K562 (cell line): ENCODE data around the gene MYBPHL. TPM values are rescaled to one million over a fixed set of nuclear protein-coding genes. Genes with fewer than 3 reads are reported as not detected.
A peak's percentile ranks its signal among the peaks of the same experiment; 100 is the strongest.

ENCODE experiments used
- BDP1 ChIP-seq: IDR thresholded peaks from 3 replicates; pipeline ENCODE4 v1.6.1; 2011; ENCODE audit not compliant: insufficient read length, insufficient read depth
- CEBPG ChIP-seq, 3 experiments: fragments of 200-800 bp in 1 of 3; sonication (Bioruptor generic) in 1 of 3; sonication (generic) in 1 of 3; formaldehyde crosslinking in 1 of 3; IDR thresholded peaks in 2 of 3; conservative IDR thresholded peaks in 1 of 3; 2 replicates each; pipeline versions ENCODE4 v1.6.1 to v1.8.0; 2016 to 2022; ENCODE audit warnings: missing compliant biosample characterization in 2 of 3, missing genetic modification characterization in 2 of 3, mild to moderate bottlenecking in 1 of 3, missing genetic modification reagents in 1 of 3
- CHD2 ChIP-seq: IDR thresholded peaks from 2 replicates; pipeline ENCODE4 v1.6.1; 2011; ENCODE audit warnings: low read depth, low read length
- HDAC2 ChIP-seq: fragments of 450-650 bp; IDR thresholded peaks from 2 replicates; pipeline ENCODE4 v1.6.1; 2016; ENCODE audit warnings: mild to moderate bottlenecking
- HDAC3 ChIP-seq: fragments of 450-650 bp; IDR thresholded peaks from 2 replicates; pipeline ENCODE4 v1.6.1; 2018; ENCODE audit warnings: borderline replicate concordance, mild to moderate bottlenecking, moderate library complexity; ENCODE audit not compliant: partially characterized antibody
- LARP7 ChIP-seq: fragments of 450-650 bp; IDR thresholded peaks from 2 replicates; pipeline ENCODE4 v1.6.1; 2016
- MAZ ChIP-seq, 2 experiments: fragments of 450-650 bp in 1 of 2; sonication (generic) in 1 of 2; formaldehyde crosslinking; IDR thresholded peaks in 1 of 2; conservative IDR thresholded peaks in 1 of 2; 2 replicates each; pipeline versions ENCODE4 v1.4.0 to v1.5.0; 2020; ENCODE audit warnings: mild to moderate bottlenecking in 1 of 2, missing genetic modification reagents in 1 of 2
- MCM3 ChIP-seq: fragments of 450-650 bp; IDR thresholded peaks from 2 replicates; pipeline ENCODE4 v1.6.1; 2016
- NFRKB ChIP-seq: fragments of 450-650 bp; IDR thresholded peaks from 2 replicates; pipeline ENCODE4 v1.6.1; 2016; ENCODE audit warnings: low read depth
- PHF8 ChIP-seq: fragments of 200-600 bp; sonication (generic); IDR thresholded peaks from 2 replicates; pipeline ENCODE4 v1.6.1; 2012; ENCODE audit warnings: mixed run types, mild to moderate bottlenecking, inconsistent platforms, low read length, moderate library complexity, borderline replicate concordance
- SREBF1 ChIP-seq: fragments of 150-350 bp; IDR thresholded peaks from 2 replicates; pipeline ENCODE4 v1.6.1; 2014; ENCODE audit warnings: antibody characterized with exemption, low read depth, low read length, borderline replicate concordance
- SUPT5H ChIP-seq: fragments of 450-650 bp; IDR thresholded peaks from 2 replicates; pipeline ENCODE4 v1.6.1; 2016
- TAF15 ChIP-seq: fragments of 200-400 bp; formaldehyde crosslinking; IDR thresholded peaks from 2 replicates; pipeline ENCODE4 v1.6.1; 2017; ENCODE audit warnings: mild to moderate bottlenecking, low read depth, low read length, moderate library complexity
- ZNF12 ChIP-seq: sonication (generic); formaldehyde crosslinking; IDR thresholded peaks from 2 replicates; pipeline ENCODE4 v1.4.0; 2020; ENCODE audit warnings: mild to moderate bottlenecking, missing genetic modification reagents
- polyA plus RNA-seq, 8 experiments: library from polyadenylated mRNA; depleted of rRNA in 4 of 8; stranded (reverse) in 5 of 8; unstranded in 3 of 8; fragments of >200 nt; fragmentation: Nextera tagmentation in 2 of 8; fragmentation: Illumina TruSeq in 1 of 8; extraction: Ambion mirVana in 2 of 8; extraction: Trizol in 1 of 8; gene quantifications; 2 replicates each; pipeline versions ENCODE4 v1.2.1 to v1.2.3, GENCODE V29; 2011 to 2014; ENCODE audit warnings: inconsistent platforms in 1 of 8, missing spikeins in 1 of 8
- total RNA-seq, 7 experiments: library from RNA; depleted of rRNA in 6 of 7; stranded (reverse); fragments of >200 nt in 6 of 7; fragmentation: Illumina TruSeq in 2 of 7; extraction: Trizol in 2 of 7; gene quantifications; 2 replicates each; pipeline versions ENCODE4 v1.2.1 to v1.2.3, GENCODE V29; 2011 to 2021; ENCODE audit warnings: low replicate concordance in 1 of 7
- TF ChIP-seq, protein P1 (sequence below): fragments of 450-650 bp; formaldehyde crosslinking; IDR thresholded peaks from 2 replicates; pipeline ENCODE4 v1.4.0; 2020; ENCODE audit warnings: mild to moderate bottlenecking, moderate library complexity
- TF ChIP-seq, protein P2 (sequence below): fragments of 250-450 bp; sonication (Bioruptor Pico); IDR thresholded peaks from 2 replicates; pipeline ENCODE4 v1.5.1; 2021; ENCODE audit warnings: mild to moderate bottlenecking
- TF ChIP-seq, protein P3 (sequence below): fragments of 250-450 bp; sonication (Bioruptor Pico); IDR thresholded peaks from 2 replicates; pipeline ENCODE4 v1.8.0; 2021; ENCODE audit warnings: mild to moderate bottlenecking, moderate library complexity
- TF ChIP-seq, protein P4 (sequence below): fragments of 450-650 bp; IDR thresholded peaks from 2 replicates; pipeline ENCODE4 v1.6.1; 2017; ENCODE audit warnings: antibody characterized with exemption
- TF ChIP-seq, protein P5 (sequence below): fragments of 250-450 bp; sonication (Bioruptor Pico); IDR thresholded peaks from 2 replicates; pipeline ENCODE4 v1.5.0; 2021
- TF ChIP-seq, protein P6 (sequence below), 3 experiments: fragments of 200-800 bp in 1 of 3; sonication (Bioruptor generic) in 1 of 3; sonication (generic) in 1 of 3; formaldehyde crosslinking in 1 of 3; IDR thresholded peaks; 2 replicates each; pipeline versions ENCODE4 v1.6.1 to v1.8.0; 2016 to 2022; ENCODE audit warnings: mild to moderate bottlenecking in 2 of 3, missing compliant biosample characterization in 2 of 3, missing genetic modification characterization in 2 of 3, missing genetic modification reagents in 1 of 3

Gene MYBPHL
- total and polyA plus RNA-seq, 9 of the 15 experiments (the other 6 are each of a cell fraction or from before 2014, with no cell fraction given) = 0.20 to 1.9 (median 0.33) TPM

DNA sequence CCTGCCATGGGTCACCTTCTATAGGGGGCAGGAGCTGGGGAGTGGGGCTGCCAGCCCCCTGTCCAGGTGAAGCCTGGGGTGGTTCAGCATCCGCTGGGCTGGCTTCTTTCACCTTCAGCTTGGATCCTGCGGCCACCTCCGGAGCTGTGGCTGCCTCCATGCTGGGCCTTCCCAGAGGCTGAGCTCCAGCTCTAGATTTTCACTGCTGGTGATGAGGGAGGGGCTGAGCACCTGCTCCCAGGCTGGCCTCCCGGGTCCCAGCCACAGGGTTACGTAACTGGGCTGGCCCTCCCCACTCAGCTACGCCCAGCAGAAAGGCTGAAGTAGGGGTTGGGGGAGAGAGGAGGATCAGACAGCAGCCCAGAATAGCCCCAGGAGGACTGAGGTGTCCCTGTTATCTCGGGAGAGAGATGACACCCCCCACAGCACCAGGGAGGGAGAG lies at the start of gene MYBPHL (continued):
- peak in 1 of 2 experiments; percentile 58; a peak in 1 of 4 replicates for TF ChIP-seq MAZ (CRISPR knock-in tag; conservative IDR thresholded peaks at IDR 0.05 in 1 of 2, IDR thresholded peaks at IDR 0.05 in 1 of 2)
- TF ChIP-seq ZNF12 = no peak
- TF ChIP-seq, protein P1, sequence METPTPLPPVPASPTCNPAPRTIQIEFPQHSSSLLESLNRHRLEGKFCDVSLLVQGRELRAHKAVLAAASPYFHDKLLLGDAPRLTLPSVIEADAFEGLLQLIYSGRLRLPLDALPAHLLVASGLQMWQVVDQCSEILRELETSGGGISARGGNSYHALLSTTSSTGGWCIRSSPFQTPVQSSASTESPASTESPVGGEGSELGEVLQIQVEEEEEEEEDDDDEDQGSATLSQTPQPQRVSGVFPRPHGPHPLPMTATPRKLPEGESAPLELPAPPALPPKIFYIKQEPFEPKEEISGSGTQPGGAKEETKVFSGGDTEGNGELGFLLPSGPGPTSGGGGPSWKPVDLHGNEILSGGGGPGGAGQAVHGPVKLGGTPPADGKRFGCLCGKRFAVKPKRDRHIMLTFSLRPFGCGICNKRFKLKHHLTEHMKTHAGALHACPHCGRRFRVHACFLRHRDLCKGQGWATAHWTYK (CRISPR knock-in tag) = no peak
- TF ChIP-seq, protein P2, sequence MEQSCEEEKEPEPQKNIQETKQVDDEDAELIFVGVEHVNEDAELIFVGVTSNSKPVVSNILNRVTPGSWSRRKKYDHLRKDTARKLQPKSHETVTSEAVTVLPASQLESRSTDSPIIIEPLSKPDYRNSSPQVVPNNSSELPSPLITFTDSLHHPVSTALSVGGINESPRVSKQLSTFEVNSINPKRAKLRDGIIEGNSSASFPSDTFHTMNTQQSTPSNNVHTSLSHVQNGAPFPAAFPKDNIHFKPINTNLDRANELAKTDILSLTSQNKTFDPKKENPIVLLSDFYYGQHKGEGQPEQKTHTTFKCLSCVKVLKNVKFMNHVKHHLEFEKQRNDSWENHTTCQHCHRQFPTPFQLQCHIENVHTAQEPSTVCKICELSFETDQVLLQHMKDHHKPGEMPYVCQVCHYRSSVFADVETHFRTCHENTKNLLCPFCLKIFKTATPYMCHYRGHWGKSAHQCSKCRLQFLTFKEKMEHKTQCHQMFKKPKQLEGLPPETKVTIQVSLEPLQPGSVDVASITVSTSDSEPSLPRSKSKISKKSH = no peak
- TF ChIP-seq, protein P3, sequence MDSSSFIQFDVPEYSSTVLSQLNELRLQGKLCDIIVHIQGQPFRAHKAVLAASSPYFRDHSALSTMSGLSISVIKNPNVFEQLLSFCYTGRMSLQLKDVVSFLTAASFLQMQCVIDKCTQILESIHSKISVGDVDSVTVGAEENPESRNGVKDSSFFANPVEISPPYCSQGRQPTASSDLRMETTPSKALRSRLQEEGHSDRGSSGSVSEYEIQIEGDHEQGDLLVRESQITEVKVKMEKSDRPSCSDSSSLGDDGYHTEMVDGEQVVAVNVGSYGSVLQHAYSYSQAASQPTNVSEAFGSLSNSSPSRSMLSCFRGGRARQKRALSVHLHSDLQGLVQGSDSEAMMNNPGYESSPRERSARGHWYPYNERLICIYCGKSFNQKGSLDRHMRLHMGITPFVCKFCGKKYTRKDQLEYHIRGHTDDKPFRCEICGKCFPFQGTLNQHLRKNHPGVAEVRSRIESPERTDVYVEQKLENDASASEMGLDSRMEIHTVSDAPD (CRISPR knock-in tag) = no peak
- TF ChIP-seq, protein P4, sequence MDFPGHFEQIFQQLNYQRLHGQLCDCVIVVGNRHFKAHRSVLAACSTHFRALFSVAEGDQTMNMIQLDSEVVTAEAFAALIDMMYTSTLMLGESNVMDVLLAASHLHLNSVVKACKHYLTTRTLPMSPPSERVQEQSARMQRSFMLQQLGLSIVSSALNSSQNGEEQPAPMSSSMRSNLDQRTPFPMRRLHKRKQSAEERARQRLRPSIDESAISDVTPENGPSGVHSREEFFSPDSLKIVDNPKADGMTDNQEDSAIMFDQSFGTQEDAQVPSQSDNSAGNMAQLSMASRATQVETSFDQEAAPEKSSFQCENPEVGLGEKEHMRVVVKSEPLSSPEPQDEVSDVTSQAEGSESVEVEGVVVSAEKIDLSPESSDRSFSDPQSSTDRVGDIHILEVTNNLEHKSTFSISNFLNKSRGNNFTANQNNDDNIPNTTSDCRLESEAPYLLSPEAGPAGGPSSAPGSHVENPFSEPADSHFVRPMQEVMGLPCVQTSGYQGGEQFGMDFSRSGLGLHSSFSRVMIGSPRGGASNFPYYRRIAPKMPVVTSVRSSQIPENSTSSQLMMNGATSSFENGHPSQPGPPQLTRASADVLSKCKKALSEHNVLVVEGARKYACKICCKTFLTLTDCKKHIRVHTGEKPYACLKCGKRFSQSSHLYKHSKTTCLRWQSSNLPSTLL = no peak
- no peak for TF ChIP-seq HDAC2
- no peak for TF ChIP-seq NFRKB
- TF ChIP-seq MCM3 = no peak
- TF ChIP-seq, protein P5, sequence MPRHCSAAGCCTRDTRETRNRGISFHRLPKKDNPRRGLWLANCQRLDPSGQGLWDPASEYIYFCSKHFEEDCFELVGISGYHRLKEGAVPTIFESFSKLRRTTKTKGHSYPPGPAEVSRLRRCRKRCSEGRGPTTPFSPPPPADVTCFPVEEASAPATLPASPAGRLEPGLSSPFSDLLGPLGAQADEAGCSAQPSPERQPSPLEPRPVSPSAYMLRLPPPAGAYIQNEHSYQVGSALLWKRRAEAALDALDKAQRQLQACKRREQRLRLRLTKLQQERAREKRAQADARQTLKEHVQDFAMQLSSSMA = 0 out of 2 replicates have a peak, but pooled peaks have one; percentile 55
- TF ChIP-seq SREBF1 = no peak
- TF ChIP-seq LARP7 = no peak
- peak; percentile 79 for TF ChIP-seq CEBPG (CRISPR knock-in tag; IDR thresholded peaks at IDR 0.05)
- peak; percentile 41 to 68; a peak in 1 of 4 replicates for TF ChIP-seq CEBPG (tag; conservative IDR thresholded peaks at IDR 0.05 in 1 of 2, IDR thresholded peaks at IDR 0.05 in 1 of 2)
- TF ChIP-seq BDP1 = no peak
- no peak for TF ChIP-seq HDAC3
- no peak for TF ChIP-seq PHF8
- no peak for TF ChIP-seq SUPT5H
- TF ChIP-seq TAF15 = no peak
- TF ChIP-seq, protein P6, sequence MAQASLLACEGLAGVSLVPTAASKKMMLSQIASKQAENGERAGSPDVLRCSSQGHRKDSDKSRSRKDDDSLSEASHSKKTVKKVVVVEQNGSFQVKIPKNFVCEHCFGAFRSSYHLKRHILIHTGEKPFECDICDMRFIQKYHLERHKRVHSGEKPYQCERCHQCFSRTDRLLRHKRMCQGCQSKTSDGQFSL (CRISPR knock-in tag; IDR thresholded peaks at IDR 0.05) = peak; percentile 87
- TF ChIP-seq, protein P6 (tag; IDR thresholded peaks at IDR 0.05) = no peak
- TF ChIP-seq CHD2 = no peak
